GM19463 (cell line): ENCODE data around the gene TUBGCP2.

Experiments
- ATAC-seq: cut with Tn5 transposase; IDR thresholded peaks from one replicate; pipeline ENCODE4 v1.9.1; 2021; ENCODE audit warnings: mild to moderate bottlenecking, moderate library complexity; ENCODE audit not compliant: unreplicated experiment

The TUBGCP2 gene

GRCh38 chr10:133280391-133281059, 28.1 kb downstream of the TUBGCP2 start:
- no peak for ATAC-seq

GRCh38 chr10:133279326-133280226, 29.1 kb downstream of the TUBGCP2 start:
- ATAC-seq, result no peak

- ATAC-seq, result peak; percentile 33
These were observed 30.0 kb downstream of the TUBGCP2 start for GRCh38 chr10:133278577-133279265.

GRCh38 chr10:133277993-133278576, 30.6 kb downstream of the TUBGCP2 start:
- no peak for ATAC-seq

- ATAC-seq, result no peak
These were observed 31.2 kb downstream of the TUBGCP2 start for GRCh38 chr10:133277277-133277992.

GRCh38 chr10:133276435-133277201, 32.1 kb downstream of the TUBGCP2 start, which contains the start of gene ADAM8:
ADAM8 (minus strand) TSS chr10:133276868; CDS start chr10:133276817, 51 bp downstream.
- ATAC-seq, result peak; percentile 44

- no peak for ATAC-seq
These were observed 32.6 kb downstream of the TUBGCP2 start for GRCh38 chr10:133276100-133276434.

- ATAC-seq, result peak; percentile 40
These were observed 33.0 kb downstream of the TUBGCP2 start for GRCh38 chr10:133275684-133276092.

GRCh38 chr10:133274751-133275683, 33.7 kb downstream of the TUBGCP2 start:
- ATAC-seq, result peak; percentile 51

GRCh38 chr10:133273534-133274143, 35.0 kb downstream of the TUBGCP2 start:
- ATAC-seq, result no peak

- no peak for ATAC-seq
These were observed 35.7 kb downstream of the TUBGCP2 start for GRCh38 chr10:133272964-133273420.

- no peak for ATAC-seq
These were observed 36.2 kb downstream of the TUBGCP2 start for GRCh38 chr10:133272301-133272963.

GRCh38 chr10:133271521-133272300, 37.0 kb downstream of the TUBGCP2 start:
- no peak for ATAC-seq

- no peak for ATAC-seq
These were observed 37.8 kb downstream of the TUBGCP2 start for GRCh38 chr10:133270773-133271297.

GRCh38 chr10:133270204-133270603, 38.5 kb downstream of the TUBGCP2 start:
- ATAC-seq, result no peak

- ATAC-seq, result no peak
These were observed 39.3 kb downstream of the TUBGCP2 start for GRCh38 chr10:133269367-133269766.

- no peak for ATAC-seq
These were observed 40.1 kb downstream of the TUBGCP2 start for GRCh38 chr10:133268532-133268931.
